ENCODE data around the gene IL20RB.

Gene IL20RB

GRCh38 chr3:136916223-136916622 lies 41.6 kb upstream of the IL20RB start:
- DNase-seq (ENCODE audit: low read depth): no peak
- no peak for TF ChIP-seq CTCF (IDR thresholded peaks at IDR 0.05; ENCODE audit: low read depth, low read length, missing control alignments)
- H3K4me3 ChIP-seq (ENCODE audit: low read depth, low read length): no peak overlapping the region
- in situ Hi-C loops (cut with HindIII; ENCODE audit: low sequenced_read_pairs): no loop called here

DNA sequence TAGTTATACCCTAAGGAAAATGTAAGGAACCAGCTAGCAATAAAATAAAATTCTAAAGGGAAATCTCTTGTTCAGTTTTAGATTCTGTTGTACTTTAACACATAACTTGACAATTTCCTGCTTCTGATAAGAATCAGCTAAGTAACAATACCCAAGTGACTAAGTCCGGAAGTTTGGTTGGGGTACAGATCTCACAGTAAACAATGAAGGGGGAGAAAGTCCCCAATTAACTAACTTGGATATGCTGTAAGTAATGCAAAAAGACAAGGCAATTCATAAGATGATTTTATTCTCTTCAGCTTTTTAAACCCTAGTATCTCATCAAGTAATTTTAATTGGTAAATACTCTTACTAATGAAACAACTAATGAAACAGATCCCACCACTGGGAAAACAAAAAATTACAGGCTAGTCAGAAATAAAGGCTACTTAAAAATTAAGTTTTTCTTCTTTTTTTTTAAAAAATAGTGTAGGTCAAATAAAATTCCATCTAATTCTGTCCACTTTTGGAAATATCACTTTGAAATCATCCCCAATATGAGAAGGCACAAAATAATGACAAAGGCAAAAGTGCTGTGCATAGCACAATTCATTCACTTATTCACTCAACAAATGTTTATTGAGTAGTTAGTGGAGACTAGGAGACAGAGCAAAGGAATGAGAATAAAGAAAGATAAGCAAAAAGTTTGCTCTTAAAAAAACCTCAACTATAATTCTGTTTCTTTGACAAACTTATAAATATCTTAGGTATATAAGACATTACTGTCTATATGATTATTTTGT lies 37.8 kb upstream of the IL20RB start:
- in situ Hi-C loops (cut with HindIII; ENCODE audit: low sequenced_read_pairs): no loop called here
- no peak for TF ChIP-seq CTCF (IDR thresholded peaks at IDR 0.05; ENCODE audit: low read depth, low read length, missing control alignments)
- no peak overlapping the region for H3K4me3 ChIP-seq (ENCODE audit: low read depth, low read length)
- no peak for DNase-seq (ENCODE audit: low read depth)

DNA sequence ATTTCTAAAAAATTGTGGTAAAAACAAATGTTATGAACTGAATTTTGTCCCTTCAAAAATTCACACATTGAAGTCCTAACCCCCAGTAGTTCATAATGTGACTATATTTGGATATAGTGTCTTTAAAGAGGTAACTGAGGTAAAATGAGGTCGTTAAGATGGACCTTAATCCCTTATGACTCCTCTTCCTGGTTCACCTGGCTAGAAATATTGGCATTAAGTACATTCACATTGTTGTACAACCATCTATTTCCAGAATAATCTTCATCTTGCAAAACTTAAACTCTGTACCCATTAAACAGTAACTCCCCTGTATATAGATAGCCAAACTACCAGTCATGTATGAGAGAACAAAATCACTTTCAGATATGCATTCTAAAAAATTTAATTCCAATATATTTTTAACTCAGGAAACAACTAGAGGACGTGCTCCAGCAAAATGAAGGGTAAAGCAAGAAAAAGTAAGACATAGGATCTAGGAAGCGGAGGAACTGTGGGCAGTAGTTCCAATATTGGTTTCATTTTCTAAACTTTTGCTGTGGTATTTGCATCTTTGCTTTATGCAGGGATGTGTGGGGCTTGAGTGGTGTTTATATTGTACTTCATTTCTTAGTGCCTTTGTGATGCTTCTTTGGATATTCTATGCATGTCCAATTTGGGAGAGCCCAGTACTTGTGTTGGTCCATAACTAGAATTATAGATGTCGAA lies 36.7 kb upstream of the IL20RB start:
- DNase-seq (ENCODE audit: low read depth): no peak
- H3K4me3 ChIP-seq (ENCODE audit: low read depth, low read length): no peak overlapping the region
- in situ Hi-C loops (cut with HindIII; ENCODE audit: low sequenced_read_pairs): no loop called here
- no peak for TF ChIP-seq CTCF (IDR thresholded peaks at IDR 0.05; ENCODE audit: low read depth, low read length, missing control alignments)

DNA sequence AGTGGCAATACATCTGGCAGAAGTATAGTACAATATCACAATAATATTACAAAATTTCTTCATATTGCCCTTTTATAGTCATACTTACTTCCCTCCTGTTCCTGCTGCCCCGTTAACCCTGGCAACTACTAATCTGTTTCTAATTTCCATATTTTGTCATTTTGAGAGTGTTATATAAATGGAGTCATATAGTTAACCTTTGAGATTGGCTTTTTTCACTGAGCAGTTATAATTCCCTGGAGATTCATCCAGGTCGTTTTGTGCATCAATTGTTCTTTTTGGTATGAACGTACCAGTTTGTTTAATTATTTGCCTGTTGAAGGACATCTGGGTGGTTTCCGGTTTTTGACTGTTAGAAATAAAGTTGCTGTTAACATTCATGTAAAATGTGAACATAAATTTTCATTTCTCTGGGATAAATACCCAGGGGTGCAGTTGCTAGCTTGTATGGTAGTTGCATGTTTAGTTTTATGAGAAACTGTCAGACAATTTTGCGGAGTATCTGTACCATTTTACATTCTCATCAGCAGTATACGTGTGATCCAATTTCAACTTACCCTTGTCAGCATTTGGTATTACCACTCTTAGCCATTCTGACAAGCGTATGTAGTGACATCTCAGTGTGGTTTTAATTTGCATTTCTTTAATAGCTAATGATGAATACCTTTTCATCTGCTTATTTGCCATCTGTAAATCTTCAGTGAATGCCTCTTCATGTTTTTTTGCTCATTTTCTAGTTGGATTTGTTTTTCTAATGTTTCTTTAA lies 32.2 kb upstream of the IL20RB start:
- no peak for TF ChIP-seq CTCF (IDR thresholded peaks at IDR 0.05; ENCODE audit: low read depth, low read length, missing control alignments)
- DNase-seq (ENCODE audit: low read depth): no peak
- in situ Hi-C loops (cut with HindIII; ENCODE audit: low sequenced_read_pairs): no loop called here
- no peak overlapping the region for H3K4me3 ChIP-seq (ENCODE audit: low read depth, low read length)

DNA sequence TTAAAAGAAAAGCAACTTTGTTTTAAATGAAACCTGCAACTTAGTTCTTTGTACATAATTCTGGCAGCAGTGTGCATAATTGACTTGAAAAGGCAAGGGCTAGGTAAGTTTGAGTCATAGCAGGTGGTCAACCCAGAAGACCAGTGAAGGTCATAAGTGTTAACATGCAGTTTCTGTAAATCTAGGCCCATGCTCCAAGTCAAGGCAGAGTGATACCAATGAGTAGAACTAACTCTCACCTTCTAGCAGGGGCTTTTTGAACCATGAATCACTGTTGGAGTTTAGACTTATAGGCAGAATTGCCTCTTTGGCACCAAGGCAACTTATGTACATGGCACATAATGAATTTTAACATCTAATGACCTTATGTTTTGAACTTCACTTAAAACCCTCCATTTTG lies 29.5 kb upstream of the IL20RB start:
- DNase-seq (ENCODE audit: low read depth): no peak
- no peak for TF ChIP-seq CTCF (IDR thresholded peaks at IDR 0.05; ENCODE audit: low read depth, low read length, missing control alignments)
- H3K4me3 ChIP-seq (ENCODE audit: low read depth, low read length): no peak overlapping the region
- in situ Hi-C loops (cut with HindIII; ENCODE audit: low sequenced_read_pairs): no loop called here

- DNase-seq (ENCODE audit: low read depth): no peak
- TF ChIP-seq CTCF (IDR thresholded peaks at IDR 0.05; ENCODE audit: low read depth, low read length, missing control alignments): no peak
- no peak overlapping the region for H3K4me3 ChIP-seq (ENCODE audit: low read depth, low read length)
- in situ Hi-C loops (cut with HindIII; ENCODE audit: low sequenced_read_pairs): no loop called here
These were observed 27.7 kb upstream of the IL20RB start for GRCh38 chr3:136929977-136930670.

All from astrocyte of the cerebellum (primary cell).